CD14-positive monocyte (primary cell): ENCODE measurements around the gene TMCC1. TPM values are rescaled to one million over a fixed set of nuclear protein-coding genes. Genes with fewer than 3 reads are reported as not detected.

Experiments used
- DNase-seq, 3 donors: peaks; one replicate each; pipeline ENCODE4 v3.0.0-alpha.2; 2011 to 2022
- H2AFZ ChIP-seq: 2 replicates; pipeline ENCODE4 v1.6.0; 2012; ENCODE audit warnings: mild to moderate bottlenecking, low read depth, low read length, inconsistent platforms; ENCODE audit not compliant: insufficient read depth, poor library complexity, severe bottlenecking
- H3K27ac ChIP-seq, 2 donors: 1 replicate in 1 of 2; 2 replicates in 1 of 2; pipeline ENCODE4 v1.5.1; 2012 to 2013; ENCODE audit warnings: low read length in 2 of 2, control low read depth in 1 of 2, inconsistent platforms in 1 of 2, low read depth in 1 of 2, mild to moderate bottlenecking in 1 of 2
- H3K27me3 ChIP-seq, 2 donors: one replicate each; pipeline versions ENCODE4 v1.6.0 to v1.6.1; 2011 to 2013; ENCODE audit warnings: low read length in 2 of 2; ENCODE audit not compliant: control insufficient read depth in 2 of 2, insufficient read depth in 2 of 2
- H3K36me3 ChIP-seq, 2 donors: replicated peaks in 1 of 2; 1 replicate in 1 of 2; 2 replicates in 1 of 2; pipeline versions ENCODE4 v1.5.1 to v1.6.1; 2012 to 2013; ENCODE audit warnings: low read length in 2 of 2, control low read depth in 1 of 2, inconsistent platforms in 1 of 2, mild to moderate bottlenecking in 1 of 2; ENCODE audit not compliant: insufficient read depth in 2 of 2, control insufficient read depth in 1 of 2
- H3K4me1 ChIP-seq, 2 donors: 1 replicate in 1 of 2; 2 replicates in 1 of 2; pipeline versions ENCODE4 v1.5.1 to v1.6.1; 2012 to 2013; ENCODE audit warnings: low read length in 2 of 2, control low read depth in 1 of 2, inconsistent platforms in 1 of 2, mild to moderate bottlenecking in 1 of 2, moderate library complexity in 1 of 2; ENCODE audit not compliant: insufficient read depth in 2 of 2, control insufficient read depth in 1 of 2
- H3K4me2 ChIP-seq: replicated peaks from 2 replicates; pipeline ENCODE3; 2012; ENCODE audit warnings: low read length, moderate library complexity, mild to moderate bottlenecking; ENCODE audit not compliant: poor library complexity, severe bottlenecking; ENCODE audit errors: extremely low read depth
- H3K4me3 ChIP-seq, 3 experiments: fragments of 200-600 bp in 1 of 3; sonication (generic) in 1 of 3; replicated peaks in 1 of 3; 1 replicate in 2 of 3; 2 replicates in 1 of 3; pipeline ENCODE4 v1.5.1; 2011 to 2013; ENCODE audit warnings: low read length in 3 of 3, mild to moderate bottlenecking in 3 of 3, control low read depth in 2 of 3, low read depth in 2 of 3, inconsistent platforms in 1 of 3, moderate library complexity in 1 of 3
- H3K79me2 ChIP-seq: 2 replicates; pipeline ENCODE4 v1.6.0; 2012; ENCODE audit warnings: mild to moderate bottlenecking, control low read depth, inconsistent platforms, low read length, moderate library complexity; ENCODE audit not compliant: insufficient read depth
- H3K9ac ChIP-seq: 2 replicates; pipeline ENCODE4 v1.6.0; 2017; ENCODE audit warnings: low read length, mild to moderate bottlenecking; ENCODE audit not compliant: insufficient read depth, poor library complexity, severe bottlenecking
- H3K9me3 ChIP-seq, 2 donors: replicated peaks in 1 of 2; 1 replicate in 1 of 2; 2 replicates in 1 of 2; pipeline versions ENCODE4 v1.5.1 to v1.6.1; 2012 to 2013; ENCODE audit warnings: low read length in 2 of 2, control low read depth in 1 of 2; ENCODE audit not compliant: control insufficient read depth in 1 of 2, insufficient read depth in 1 of 2
- H4K20me1 ChIP-seq: 2 replicates; pipeline ENCODE4 v1.6.0; 2012; ENCODE audit warnings: mild to moderate bottlenecking, low read length, control low read depth, moderate library complexity; ENCODE audit not compliant: insufficient read depth
- H3K27ac Mint-ChIP-seq, 7 donors: one replicate each; pipeline ENCODE4 v1.8.0; 2020; ENCODE audit warnings: mild to moderate bottlenecking in 7 of 7, mixed read lengths in 7 of 7, moderate library complexity in 6 of 7, inconsistent platforms in 2 of 7
- H3K27me3 Mint-ChIP-seq, 3 donors: one replicate each; pipeline ENCODE4 v1.8.0; 2021 to 2022; ENCODE audit warnings: low read depth in 3 of 3, mild to moderate bottlenecking in 3 of 3, mixed read lengths in 3 of 3, moderate library complexity in 3 of 3, inconsistent platforms in 1 of 3
- H3K36me3 Mint-ChIP-seq, 2 donors: one replicate each; pipeline ENCODE4 v1.8.0; 2020; ENCODE audit warnings: mixed read lengths in 2 of 2, inconsistent platforms in 1 of 2, mild to moderate bottlenecking in 1 of 2
- H3K4me1 Mint-ChIP-seq: one replicate; pipeline ENCODE4 v1.8.0; 2020; ENCODE audit warnings: mild to moderate bottlenecking, mixed read lengths
- H3K4me3 Mint-ChIP-seq, 2 donors: one replicate each; pipeline ENCODE4 v1.8.0; 2020; ENCODE audit warnings: mild to moderate bottlenecking in 2 of 2, mixed read lengths in 2 of 2, moderate library complexity in 1 of 2
- H3K9me3 Mint-ChIP-seq, 7 donors: one replicate each; pipeline ENCODE4 v1.8.0; 2020 to 2022; ENCODE audit warnings: mixed read lengths in 7 of 7, mild to moderate bottlenecking in 6 of 7, moderate library complexity in 6 of 7, inconsistent platforms in 2 of 7
- WGBS: methylation state at CpG from one replicate; pipeline ENCODE4 v1.1.5; 2013; ENCODE audit warnings: missing lambda C conversion rate; ENCODE audit not compliant: insufficient coverage; 5-methylcytosine and 5-hydroxymethylcytosine counted together
- intact Hi-C, 2 donors: fragments of 100-400 bp; cut with micrococcal nuclease; formaldehyde crosslinking; loops; one replicate each; pipeline versions ENCODE4 v1.15.0 to v1.15.1; 2023
- polyA plus RNA-seq, 3 donors: library from polyadenylated mRNA; depleted of rRNA in 1 of 3; unstranded in 2 of 3; stranded (reverse) in 1 of 3; fragments of 300-500 nt in 2 of 3; fragments of >200 nt in 1 of 3; fragmentation: Illumina TruSeq in 2 of 3; gene quantifications; 1 replicate in 2 of 3; 2 replicates in 1 of 3; pipeline ENCODE4 v1.2.3, GENCODE V29; 2012 to 2021
- TF ChIP-seq, protein P1 (sequence below): fragments of 200-600 bp; IDR thresholded peaks from one replicate; pipeline ENCODE4 v1.8.0; 2022; ENCODE audit warnings: antibody characterized with exemption, mild to moderate bottlenecking

The TMCC1 gene
- polyA plus RNA-seq, 3 donors = 5.0 to 10.2 (median 5.0) TPM

DNA sequence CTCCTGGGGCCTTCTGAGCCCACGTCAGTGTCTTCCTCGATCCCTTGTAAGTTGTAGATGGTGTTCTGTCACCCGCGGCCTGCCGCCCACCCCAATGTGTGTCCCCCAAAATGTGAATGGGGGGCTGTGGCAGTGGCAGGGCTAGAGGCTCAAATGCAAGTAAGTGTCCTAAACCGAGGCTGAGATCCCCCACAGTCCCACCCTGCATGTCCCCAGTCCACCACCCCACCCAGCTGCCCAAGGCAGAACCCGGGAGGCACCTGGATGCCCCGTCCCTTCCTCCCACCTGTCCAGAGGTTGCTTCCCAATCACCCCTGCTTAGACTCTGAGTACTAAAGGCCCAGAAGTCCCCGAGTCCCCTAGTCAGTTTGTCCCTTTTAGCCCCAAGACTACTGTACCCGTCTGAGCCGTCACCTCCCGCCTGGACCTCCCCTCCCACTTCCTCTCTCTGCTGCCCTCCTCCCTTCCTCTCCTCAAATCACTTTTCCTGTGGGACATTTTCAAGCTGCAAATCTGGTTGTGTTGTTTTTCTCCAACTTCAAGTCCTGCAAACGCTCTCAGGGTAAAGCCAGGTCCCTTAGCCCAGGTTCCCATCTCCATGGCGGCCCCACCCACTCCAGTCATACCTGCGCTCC is 275.2 kb downstream of the TMCC1 start:
- H3K27ac Mint-ChIP-seq = peak overlapping the region; percentile 85 to 98 (median 91)
- peaks cover 0 to 3% of the 10 kb centered on the region in 2 donors for H3K36me3 Mint-ChIP-seq
- H3K79me2 ChIP-seq = no peaks in the 10 kb centered on the region
- H3K9ac ChIP-seq = peak overlapping the region; percentile 2
- H4K20me1 ChIP-seq = no peaks in the 10 kb centered on the region
- H3K4me3 Mint-ChIP-seq = peak overlapping the region; percentile 73 to 89
- no peaks in the 10 kb centered on the region for H3K9me3 ChIP-seq
- no peaks in the 10 kb centered on the region for H3K9me3 Mint-ChIP-seq
- H3K27me3 ChIP-seq = no peaks in the 10 kb centered on the region
- TF ChIP-seq, protein P1, sequence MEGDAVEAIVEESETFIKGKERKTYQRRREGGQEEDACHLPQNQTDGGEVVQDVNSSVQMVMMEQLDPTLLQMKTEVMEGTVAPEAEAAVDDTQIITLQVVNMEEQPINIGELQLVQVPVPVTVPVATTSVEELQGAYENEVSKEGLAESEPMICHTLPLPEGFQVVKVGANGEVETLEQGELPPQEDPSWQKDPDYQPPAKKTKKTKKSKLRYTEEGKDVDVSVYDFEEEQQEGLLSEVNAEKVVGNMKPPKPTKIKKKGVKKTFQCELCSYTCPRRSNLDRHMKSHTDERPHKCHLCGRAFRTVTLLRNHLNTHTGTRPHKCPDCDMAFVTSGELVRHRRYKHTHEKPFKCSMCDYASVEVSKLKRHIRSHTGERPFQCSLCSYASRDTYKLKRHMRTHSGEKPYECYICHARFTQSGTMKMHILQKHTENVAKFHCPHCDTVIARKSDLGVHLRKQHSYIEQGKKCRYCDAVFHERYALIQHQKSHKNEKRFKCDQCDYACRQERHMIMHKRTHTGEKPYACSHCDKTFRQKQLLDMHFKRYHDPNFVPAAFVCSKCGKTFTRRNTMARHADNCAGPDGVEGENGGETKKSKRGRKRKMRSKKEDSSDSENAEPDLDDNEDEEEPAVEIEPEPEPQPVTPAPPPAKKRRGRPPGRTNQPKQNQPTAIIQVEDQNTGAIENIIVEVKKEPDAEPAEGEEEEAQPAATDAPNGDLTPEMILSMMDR = no peak
- H3K4me2 ChIP-seq = peak overlapping the region; percentile 67
- peaks cover 73% of the 10 kb centered on the region for H3K4me1 Mint-ChIP-seq
- peaks cover 80 to 84% of the 10 kb centered on the region in 2 donors for H3K4me1 ChIP-seq
- peak overlapping the region in 1 of 3 experiments; percentile 64 for H3K4me3 ChIP-seq
- peak overlapping the region; percentile 53 to 89 for H3K27ac ChIP-seq
- intact Hi-C loops = loop anchor here (5.0 kb wide), 2 partner anchors 41 to 91 kb away; partner anchors contain the start of gene RHO (in 1 of the 2)
- peaks cover 0 to 2% (median 0%) of the 10 kb centered on the region in 3 donors for H3K27me3 Mint-ChIP-seq
- H3K36me3 ChIP-seq = no peaks in the 10 kb centered on the region
- DNase-seq = peak in 2 of 3 donors; percentile 48 to 67
- WGBS = 36% methylated on average over 9 of the region's 15 CpGs
- H2AFZ ChIP-seq = peak overlapping the region; percentile 67

DNA sequence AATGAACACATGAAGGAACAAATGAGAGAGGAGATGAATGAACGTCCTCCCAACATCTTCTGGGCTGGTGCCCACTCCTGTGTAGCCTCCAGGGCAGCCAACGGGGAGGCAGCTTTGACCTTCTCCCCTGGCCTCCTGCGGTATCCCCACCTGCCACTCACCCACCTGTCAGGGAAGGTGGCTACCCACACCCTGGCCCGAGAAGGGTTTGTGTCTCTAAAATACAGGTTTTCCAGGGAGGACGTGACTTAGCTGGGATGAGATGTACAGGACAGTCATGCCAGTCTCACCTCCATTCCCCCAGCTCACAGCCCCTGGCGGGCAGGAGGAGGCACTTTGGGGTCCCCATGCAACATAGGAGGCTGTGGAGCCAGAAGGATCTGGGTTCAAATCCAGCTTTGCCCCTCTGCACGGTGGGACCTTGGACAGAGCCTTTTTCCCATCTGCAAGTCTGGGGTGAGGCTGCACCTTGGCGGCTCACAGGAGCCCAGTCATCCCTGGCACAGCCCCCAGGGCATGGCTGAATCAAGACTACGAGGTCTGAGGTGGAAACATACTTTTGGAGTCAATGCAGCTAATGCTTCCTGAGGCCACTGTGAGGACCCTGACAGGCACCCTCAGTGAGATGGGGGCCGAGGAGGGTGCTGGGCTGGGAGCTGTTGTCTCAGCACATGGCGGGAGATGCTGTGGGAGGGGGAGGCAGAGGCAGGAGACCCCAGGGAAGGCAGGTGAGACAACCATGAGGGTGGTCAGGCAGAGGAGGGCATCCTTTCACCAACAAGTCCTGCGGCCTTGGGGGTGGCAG is 275.9 kb downstream of the TMCC1 start:
- H3K27me3 ChIP-seq = no peaks in the 10 kb centered on the region
- H2AFZ ChIP-seq = no peak overlapping the region
- WGBS = 99% methylated on average over 9 of the region's 12 CpGs
- Mint-ChIP-seq H3K36me3 (peaks cover 0 to 3% of the 10 kb centered on the region in 2 donors), H3K4me1 (peaks cover 70% of the 10 kb centered on the region), H3K27me3 (no peaks in the 10 kb centered on the region), H3K27ac (peak overlapping the region; percentile 92 to 98 (median 95)), H3K4me3 (peak overlapping the region in 1 of 2 donors; percentile 16), H3K9me3 (no peaks in the 10 kb centered on the region)
- intact Hi-C loops = loop anchor here (5.0 kb wide), 2 partner anchors 40 to 90 kb away; partner anchors contain the start of gene RHO (in 1 of the 2)
- no peaks in the 10 kb centered on the region for H4K20me1 ChIP-seq
- H3K4me2 ChIP-seq = peak overlapping the region; percentile 67
- H3K9me3 ChIP-seq = no peaks in the 10 kb centered on the region
- H3K79me2 ChIP-seq = no peaks in the 10 kb centered on the region
- no peaks in the 10 kb centered on the region for H3K36me3 ChIP-seq
- TF ChIP-seq, protein P1 = no peak
- H3K4me3 ChIP-seq = peak overlapping the region in 1 of 3 experiments; percentile 64
- H3K27ac ChIP-seq = peak overlapping the region; percentile 80 to 89
- H3K9ac ChIP-seq = peak overlapping the region; percentile 47
- DNase-seq = peak in 1 of 3 donors; percentile 5
- H3K4me1 ChIP-seq = peaks cover 76 to 84% of the 10 kb centered on the region in 2 donors
